ENCODE data around the gene DNAL1.

DNAL1 gene

DNA sequence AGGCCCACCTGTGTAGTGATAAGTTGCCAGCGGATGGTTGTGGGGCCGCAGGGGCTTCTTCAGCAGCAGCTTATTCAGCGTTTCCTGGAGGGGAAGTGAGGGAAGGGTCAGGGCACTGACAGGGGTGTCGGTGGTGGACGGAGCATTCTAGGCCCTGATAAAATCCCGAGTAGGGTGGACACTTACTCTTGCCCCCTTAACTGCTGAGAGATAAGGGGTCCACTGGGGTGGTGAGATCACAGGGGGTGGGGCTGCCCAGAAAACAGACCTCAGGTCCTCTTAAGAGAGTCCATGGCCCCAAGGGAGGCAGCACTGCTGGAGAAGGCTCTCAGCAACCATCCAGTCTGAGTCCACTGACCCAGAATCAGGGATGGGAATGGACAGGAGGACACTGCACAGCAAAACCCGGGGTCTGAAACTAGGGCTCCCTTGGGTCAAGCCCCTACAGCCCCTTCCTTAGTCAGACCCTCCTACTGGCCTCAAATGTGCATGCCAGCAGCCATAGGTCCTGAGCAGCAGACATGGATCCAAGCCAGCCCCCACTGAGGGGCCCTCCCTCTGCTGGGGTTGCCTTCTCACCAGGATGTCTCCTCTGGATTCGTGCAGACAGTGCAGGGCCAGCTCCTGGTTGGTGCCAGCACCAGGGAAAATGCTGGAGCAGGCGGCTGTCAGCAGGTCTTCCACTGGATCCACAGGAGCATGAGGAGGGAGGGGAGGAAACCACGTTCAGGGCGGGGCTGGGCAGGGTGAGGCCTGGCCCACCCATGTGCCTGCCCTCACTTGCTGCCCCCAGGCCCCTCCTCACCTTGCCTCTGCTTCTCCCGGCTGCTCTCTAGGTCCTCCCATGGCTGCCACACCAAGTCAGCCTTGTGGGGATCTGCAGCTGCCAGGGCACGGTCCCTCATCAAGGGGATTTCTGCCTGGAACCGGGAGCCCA lies 81.5 kb downstream of the DNAL1 start:
- no peak for DNase-seq

DNA sequence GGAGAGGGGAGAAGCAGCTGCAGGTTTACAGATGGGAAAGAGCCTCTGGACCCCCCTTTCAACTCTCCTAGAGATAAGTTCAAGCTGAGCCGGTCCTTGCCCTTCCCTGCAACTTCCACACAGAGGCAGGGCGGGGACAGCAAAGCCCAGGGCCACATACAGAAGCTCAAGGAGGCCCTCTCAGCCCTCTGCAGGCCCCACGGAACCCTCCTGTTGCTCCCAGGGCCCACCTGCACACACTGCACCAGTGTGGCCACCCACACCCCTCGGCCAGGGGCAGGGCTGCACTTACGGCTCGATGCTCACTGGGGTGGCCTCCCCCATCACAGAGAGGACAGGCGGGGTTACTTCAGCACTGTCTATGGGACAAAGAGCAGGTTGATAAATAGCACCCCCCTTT lies 82.4 kb downstream of the DNAL1 start:
- no peak for DNase-seq

DNA sequence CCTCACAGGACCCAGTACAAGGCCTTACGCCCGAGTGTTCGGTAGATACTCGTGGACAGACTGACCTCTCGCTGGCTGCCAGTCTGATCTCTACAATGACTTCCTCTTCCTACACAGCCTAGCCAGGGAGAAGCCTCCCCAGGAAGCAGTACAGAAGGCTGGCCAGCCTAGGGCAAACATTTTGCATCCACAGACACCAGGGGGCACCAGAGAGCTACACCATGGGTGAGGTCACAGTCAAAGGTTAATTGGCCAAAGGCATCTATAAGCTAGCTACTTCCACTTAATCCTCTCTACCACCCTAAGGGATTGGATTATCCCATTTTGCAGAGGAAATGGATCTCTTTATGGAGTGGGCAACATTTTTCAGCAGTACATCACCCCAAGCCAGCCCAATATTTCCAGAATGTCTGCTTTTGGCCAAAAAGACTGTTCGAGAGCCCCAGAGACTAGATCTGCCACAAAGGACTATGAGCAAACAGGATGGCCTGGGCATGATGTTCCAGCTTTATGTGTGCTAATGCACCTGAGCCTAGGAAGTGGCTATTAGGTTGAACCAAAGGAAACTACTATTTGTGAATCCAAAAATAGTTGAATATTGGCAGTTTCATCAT lies 84.0 kb downstream of the DNAL1 start:
- DNase-seq: peak; percentile 49

- no peak for DNase-seq
Measured at GRCh38 chr14:73729556-73730265, 84.9 kb downstream of the DNAL1 start.

- no peak for DNase-seq
Measured at GRCh38 chr14:73731111-73731510, 86.3 kb downstream of the DNAL1 start.

DNA sequence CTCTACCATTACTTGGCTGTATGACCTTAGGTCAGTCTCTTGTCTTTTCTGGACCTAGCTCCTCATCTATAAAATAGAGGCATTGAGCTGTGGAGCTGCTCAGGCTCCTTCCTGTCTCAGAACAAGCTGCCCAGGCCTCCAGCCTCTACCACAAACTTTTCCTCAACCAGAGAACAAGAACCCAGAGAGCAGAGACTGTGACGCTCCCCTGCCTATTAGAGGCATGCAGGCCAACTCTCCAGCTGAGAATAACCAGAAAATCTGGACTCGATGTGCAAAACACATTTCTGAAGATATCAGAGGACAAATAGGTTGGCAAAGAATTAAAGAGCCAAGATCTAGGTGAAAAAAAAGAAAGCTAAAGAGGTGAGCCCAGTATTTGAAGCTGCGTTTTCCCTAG lies 87.2 kb downstream of the DNAL1 start:
- DNase-seq: no peak

GRCh38 chr14:73736842-73737241 lies 92.1 kb downstream of the DNAL1 start:
- no peak for DNase-seq

DNA sequence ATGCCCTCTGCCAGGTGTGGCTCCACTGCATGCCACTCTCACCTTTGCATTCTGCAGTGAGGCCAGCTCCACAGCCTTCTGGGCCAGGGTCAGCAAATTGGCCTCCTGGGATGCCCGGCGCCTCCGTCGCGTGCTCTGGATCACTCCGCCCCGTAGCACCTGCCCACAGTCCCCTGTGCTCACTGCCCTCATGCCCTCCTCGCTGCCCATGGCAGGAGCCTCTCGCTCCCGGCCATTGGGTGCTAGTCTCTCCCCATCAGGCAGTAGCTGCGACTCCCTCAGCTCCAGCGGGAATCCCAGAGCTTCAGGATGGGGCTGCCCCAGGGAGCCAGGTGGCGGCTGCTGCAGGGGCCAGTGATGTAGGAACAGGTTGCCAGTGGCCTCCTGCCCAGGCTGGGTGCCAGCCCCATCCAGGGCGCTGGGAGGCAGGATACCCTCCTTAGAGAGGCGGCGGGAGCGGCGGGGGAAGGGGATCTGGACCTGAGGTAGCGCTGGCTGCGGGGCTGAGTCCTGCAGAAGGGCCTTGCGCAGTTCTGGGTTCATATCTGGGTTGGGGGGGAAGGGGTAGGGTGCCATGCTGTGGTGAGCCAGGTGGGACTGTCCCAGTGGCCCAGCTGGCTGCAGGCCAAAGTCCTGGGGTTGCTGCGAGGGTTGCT lies 93.9 kb downstream of the DNAL1 start:
- no peak for DNase-seq

- no peak for DNase-seq
Measured at GRCh38 chr14:73739174-73739898, 94.5 kb downstream of the DNAL1 start.

DNA sequence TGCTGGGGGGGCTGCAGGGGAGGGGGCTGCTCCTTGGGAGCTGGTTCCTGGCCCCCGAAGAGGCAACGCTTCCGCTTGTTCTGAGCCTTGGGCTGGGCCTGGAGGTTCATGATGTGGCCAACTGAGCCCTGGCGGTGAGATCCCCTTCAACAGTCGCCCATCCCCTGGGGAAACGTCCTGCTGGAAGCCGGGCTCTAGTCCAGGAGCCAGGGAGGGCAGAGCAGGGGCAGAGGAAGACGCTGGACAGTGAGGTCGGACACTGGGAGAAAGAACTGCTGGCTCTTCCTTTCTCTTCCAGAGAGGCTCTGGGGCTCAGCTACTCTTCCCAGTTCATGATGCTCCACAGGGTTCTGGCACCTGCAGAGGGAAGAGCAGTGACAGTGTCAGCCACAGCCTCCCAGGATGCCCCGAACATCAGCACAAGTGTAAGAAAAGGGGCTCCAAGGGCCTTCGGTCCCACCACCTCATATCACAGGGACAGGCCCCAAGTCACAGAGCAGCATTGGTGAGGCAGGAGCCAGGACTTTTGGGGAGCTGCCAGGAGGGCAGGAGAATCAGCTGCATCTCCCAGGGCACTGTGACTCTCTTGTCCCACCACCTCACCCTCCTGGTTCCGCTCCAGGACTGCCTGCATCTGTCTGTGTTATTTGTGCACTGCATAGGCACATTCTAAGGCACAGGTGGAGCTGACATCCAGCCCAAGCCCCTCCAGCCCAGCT lies 95.3 kb downstream of the DNAL1 start:
- DNase-seq: no peak

- no peak for DNase-seq
Measured at GRCh38 chr14:73740618-73741326, 96.0 kb downstream of the DNAL1 start.

- no peak for DNase-seq
Measured at GRCh38 chr14:73741386-73741875, 96.6 kb downstream of the DNAL1 start.

- DNase-seq: no peak
Measured at GRCh38 chr14:73741876-73742519, 97.2 kb downstream of the DNAL1 start.

- no peak for DNase-seq
Measured at GRCh38 chr14:73742520-73743238, 97.9 kb downstream of the DNAL1 start.

DNA sequence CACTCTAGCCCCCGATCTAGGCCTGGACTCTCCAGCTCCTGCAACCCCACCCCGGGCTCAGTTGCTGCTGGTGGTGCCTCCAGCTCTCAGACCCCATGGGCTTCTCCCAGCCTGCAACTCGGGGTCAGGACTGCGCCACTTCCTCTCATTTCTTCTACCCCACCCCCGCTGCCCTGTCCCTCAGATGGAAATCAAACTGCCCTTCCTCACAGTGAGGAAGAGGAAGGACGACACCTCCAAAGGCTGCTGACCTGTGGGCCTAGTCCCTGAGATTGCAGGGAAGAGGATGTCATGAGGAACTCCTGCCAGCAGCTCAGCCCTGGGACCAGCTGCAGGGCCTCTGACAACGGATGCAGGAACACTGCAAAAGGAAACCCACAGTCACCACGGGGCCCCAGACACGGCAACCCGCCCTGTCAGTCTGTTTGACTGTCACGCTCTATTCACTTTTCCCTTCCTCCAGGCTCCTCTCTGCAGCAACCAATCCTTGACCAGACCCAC lies 98.7 kb downstream of the DNAL1 start:
- no peak for DNase-seq

- DNase-seq: no peak
Measured at GRCh38 chr14:73744175-73744867, 99.5 kb downstream of the DNAL1 start.

GRCh38 chr14:73744874-73745529 lies 100.2 kb downstream of the DNAL1 start:
- no peak for DNase-seq
